Stimulated activated CD4-positive, alpha-beta T cell treated with anti-CD3 and anti-CD28 coated beads, Interleukin-12 subunit alpha, Interleukin-12 subunit beta, amount 100 ng/mL, for 48 hours (primary cell): ENCODE measurements around the gene CRLF2.
"Not testable (repeated sequence)": the region's sequence is repeated elsewhere in the genome, so short reads cannot be mapped to it uniquely, and the experiment has no call there.

Source experiments
- DNase-seq, 3 donors: peaks; one replicate each; pipeline ENCODE4 v3.0.0-alpha.2; 2020; ENCODE audit warnings: low read depth in 2 of 3, low spot score in 1 of 3

Gene CRLF2

GRCh38 chrX:1169189-1169588, 43.3 kb downstream of the CRLF2 start:
- DNase-seq, result no peak

GRCh38 chrX:1167918-1168481, 44.4 kb downstream of the CRLF2 start:
- no peak for DNase-seq

GRCh38 chrX:1167466-1167865, 45.0 kb downstream of the CRLF2 start:
- DNase-seq, result no peak

- no peak for DNase-seq
Observed at GRCh38 chrX:1165535-1166196, 46.8 kb downstream of the CRLF2 start.

GRCh38 chrX:1164322-1165288, 47.8 kb downstream of the CRLF2 start:
- no peak for DNase-seq

- DNase-seq, result no peak
Observed at GRCh38 chrX:1163231-1163630, 49.2 kb downstream of the CRLF2 start.

- no peak for DNase-seq
Observed at GRCh38 chrX:1162119-1162916, 50.1 kb downstream of the CRLF2 start.

- DNase-seq, result no peak
Observed at GRCh38 chrX:1159548-1159947, 52.9 kb downstream of the CRLF2 start.

GRCh38 chrX:1156681-1157455, 55.6 kb downstream of the CRLF2 start:
- DNase-seq, result not testable (repeated sequence)

GRCh38 chrX:1153940-1154339, 58.5 kb downstream of the CRLF2 start:
- DNase-seq, result no peak

GRCh38 chrX:1152090-1152489, 60.4 kb downstream of the CRLF2 start:
- DNase-seq, result no peak

- DNase-seq, result no peak
Observed at GRCh38 chrX:1151378-1152077, 60.9 kb downstream of the CRLF2 start.

GRCh38 chrX:1150569-1151347, 61.7 kb downstream of the CRLF2 start:
- no peak for DNase-seq

GRCh38 chrX:1147611-1148515, 64.6 kb downstream of the CRLF2 start:
- DNase-seq, result no peak

- DNase-seq, result no peak
Observed at GRCh38 chrX:1144293-1144692, 68.2 kb downstream of the CRLF2 start.
